ENCODE data around the gene HECW1.
"Not testable (repeated sequence)": the region's sequence is repeated elsewhere in the genome, so short reads cannot be mapped to it uniquely, and the experiment has no call there.

HECW1 gene

DNA sequence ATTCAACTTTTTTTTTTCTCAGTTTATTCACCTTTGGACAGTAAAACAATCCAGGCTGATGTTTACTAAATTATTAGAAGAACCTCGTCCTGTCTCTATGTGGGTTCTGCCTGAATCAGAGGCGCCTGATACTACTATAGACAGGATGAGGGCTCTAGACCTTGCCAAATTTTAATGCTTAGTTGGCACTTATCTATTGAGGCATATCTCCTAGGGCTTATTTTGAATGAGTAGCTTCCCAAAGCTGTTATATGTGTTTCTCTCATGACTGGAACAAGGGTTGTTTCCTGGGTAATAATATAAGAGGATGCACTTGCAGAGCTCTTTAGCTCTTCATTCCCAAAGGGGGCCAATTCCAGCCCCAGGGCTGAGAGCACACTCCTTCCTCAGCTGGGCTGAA is 23.6 kb downstream of the HECW1 start:
- Histone ChIP-seq H3K4me3 (ENCODE audit: low read length) (no peak overlapping the region), H3K9ac (ENCODE audit: low read length) (no peak overlapping the region), H3K9me3 (ENCODE audit: control insufficient read depth, low read depth, low read length) (no peaks in the 10 kb centered on the region), H3K4me1 (ENCODE audit: control insufficient read depth, low read depth, low read length) (peaks cover 61% of the 10 kb centered on the region), H3K27ac (ENCODE audit: low read length) (no peak overlapping the region), H3K27me3 (ENCODE audit: control insufficient read depth, insufficient read depth, low read length) (no peaks in the 10 kb centered on the region), H3K36me3 (ENCODE audit: control insufficient read depth, low read depth, low read length) (no peaks in the 10 kb centered on the region)

DNA sequence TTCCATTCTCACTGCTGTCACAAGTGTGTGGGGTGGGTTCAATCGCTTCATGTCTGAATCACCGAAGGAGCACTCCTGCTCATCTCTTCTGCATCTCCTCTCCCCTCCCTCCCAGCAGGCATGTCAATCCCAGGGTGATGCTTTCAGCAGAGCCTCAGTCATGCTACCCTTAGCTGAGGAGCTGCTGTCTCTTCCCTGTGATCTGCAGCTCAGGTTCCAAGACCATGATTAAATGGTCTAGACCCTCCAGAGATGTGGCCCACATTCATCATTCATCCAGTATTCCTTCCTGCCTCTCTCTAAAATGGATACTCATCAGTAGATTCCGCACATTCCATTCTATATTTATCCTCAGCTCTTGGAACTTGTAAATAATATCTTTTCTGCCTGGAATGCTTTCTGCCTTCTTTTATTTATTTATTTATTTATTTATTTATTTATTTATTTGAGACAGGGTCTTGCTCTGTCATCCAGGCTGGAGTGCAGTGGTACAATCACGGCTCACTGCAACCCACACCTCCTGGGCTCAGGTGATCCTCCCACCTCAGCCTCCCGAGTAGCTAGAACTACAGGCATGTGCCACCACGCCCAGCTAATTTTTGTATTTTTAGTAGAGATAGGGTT is 24.8 kb downstream of the HECW1 start:
- H3K36me3 ChIP-seq (ENCODE audit: control insufficient read depth, low read depth, low read length); H3K27me3 ChIP-seq (ENCODE audit: control insufficient read depth, insufficient read depth, low read length); H3K9ac ChIP-seq (ENCODE audit: low read length); H3K27ac ChIP-seq (ENCODE audit: low read length); H3K4me3 ChIP-seq (ENCODE audit: low read length); H3K9me3 ChIP-seq (ENCODE audit: control insufficient read depth, low read depth, low read length): not testable (repeated sequence)
- peaks cover 62% of the 10 kb centered on the region for H3K4me1 ChIP-seq (ENCODE audit: control insufficient read depth, low read depth, low read length)

DNA sequence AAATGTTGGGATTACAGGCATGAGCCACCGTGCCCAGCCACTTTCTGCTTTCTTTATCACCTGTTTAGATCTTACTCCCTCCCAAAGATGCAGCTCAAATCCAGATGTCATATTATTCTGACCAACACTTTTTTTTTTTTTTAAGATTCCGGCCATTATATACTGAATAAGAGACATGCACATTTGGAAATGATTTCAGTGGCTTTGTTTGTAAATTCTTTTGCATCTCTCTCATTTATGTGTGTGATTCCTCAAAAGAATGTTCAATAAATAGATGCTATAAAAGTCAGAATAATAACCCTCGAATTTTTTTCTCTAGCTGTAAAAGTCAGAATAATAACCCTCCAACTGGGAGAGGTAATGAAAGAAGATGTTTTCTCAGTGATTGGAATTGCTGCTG is 25.4 kb downstream of the HECW1 start:
- Histone ChIP-seq H3K9me3 (ENCODE audit: control insufficient read depth, low read depth, low read length) (no peaks in the 10 kb centered on the region), H3K36me3 (ENCODE audit: control insufficient read depth, low read depth, low read length) (no peaks in the 10 kb centered on the region), H3K9ac (ENCODE audit: low read length) (no peak overlapping the region), H3K27ac (ENCODE audit: low read length) (no peak overlapping the region), H3K4me1 (ENCODE audit: control insufficient read depth, low read depth, low read length) (peaks cover 56% of the 10 kb centered on the region), H3K27me3 (ENCODE audit: control insufficient read depth, insufficient read depth, low read length) (no peaks in the 10 kb centered on the region), H3K4me3 (ENCODE audit: low read length) (no peak overlapping the region)

DNA sequence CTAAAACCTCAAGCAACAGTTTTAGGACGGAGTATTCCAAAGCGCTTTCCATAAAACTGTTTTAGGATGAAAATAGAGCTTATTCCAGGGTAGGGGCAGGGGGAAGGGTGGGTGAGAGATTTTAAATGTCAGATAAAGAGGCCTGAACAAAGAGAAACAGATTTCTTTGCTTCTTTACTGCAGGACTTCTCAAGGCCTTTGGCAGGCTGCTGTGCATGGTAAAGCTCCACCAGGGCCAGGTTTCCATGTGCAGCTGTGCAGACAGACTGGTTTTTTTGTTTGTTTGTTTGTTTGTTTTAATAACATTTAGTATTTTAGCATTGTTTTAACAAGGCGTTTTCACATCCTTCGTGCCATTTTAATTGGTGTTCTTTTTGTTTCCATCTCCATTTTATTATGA is 26.3 kb downstream of the HECW1 start:
- Histone ChIP-seq H3K4me3 (ENCODE audit: low read length) (no peak overlapping the region), H3K9ac (ENCODE audit: low read length) (peak overlapping the region; percentile 0), H3K27me3 (ENCODE audit: control insufficient read depth, insufficient read depth, low read length) (no peaks in the 10 kb centered on the region), H3K4me1 (ENCODE audit: control insufficient read depth, low read depth, low read length) (peaks cover 56% of the 10 kb centered on the region), H3K27ac (ENCODE audit: low read length) (no peak overlapping the region), H3K9me3 (ENCODE audit: control insufficient read depth, low read depth, low read length) (no peaks in the 10 kb centered on the region), H3K36me3 (ENCODE audit: control insufficient read depth, low read depth, low read length) (no peaks in the 10 kb centered on the region)

DNA sequence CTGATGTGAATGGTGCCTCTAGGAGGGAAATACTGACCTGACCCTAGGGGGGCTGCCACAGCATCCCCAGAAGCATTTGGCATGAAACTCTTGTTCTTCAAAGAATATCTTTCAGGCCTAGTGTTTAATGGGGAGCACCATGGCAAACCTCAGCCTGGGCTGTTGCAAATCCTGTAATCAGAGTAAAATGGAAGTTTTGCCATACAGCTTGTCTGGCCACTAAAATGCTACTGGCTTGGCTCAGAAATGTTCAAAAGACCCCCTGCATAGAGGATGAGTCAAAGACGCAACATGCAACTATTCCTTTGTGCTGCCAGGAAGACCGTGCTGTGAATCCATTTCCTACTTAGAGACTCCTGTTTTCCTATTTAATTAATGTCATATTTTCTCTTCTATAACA is 26.7 kb downstream of the HECW1 start:
- Histone ChIP-seq H3K4me1 (ENCODE audit: control insufficient read depth, low read depth, low read length) (peaks cover 56% of the 10 kb centered on the region), H3K4me3 (ENCODE audit: low read length) (no peak overlapping the region), H3K27ac (ENCODE audit: low read length) (no peak overlapping the region), H3K36me3 (ENCODE audit: control insufficient read depth, low read depth, low read length) (no peaks in the 10 kb centered on the region), H3K9me3 (ENCODE audit: control insufficient read depth, low read depth, low read length) (no peaks in the 10 kb centered on the region), H3K9ac (ENCODE audit: low read length) (no peak overlapping the region), H3K27me3 (ENCODE audit: control insufficient read depth, insufficient read depth, low read length) (no peaks in the 10 kb centered on the region)

DNA sequence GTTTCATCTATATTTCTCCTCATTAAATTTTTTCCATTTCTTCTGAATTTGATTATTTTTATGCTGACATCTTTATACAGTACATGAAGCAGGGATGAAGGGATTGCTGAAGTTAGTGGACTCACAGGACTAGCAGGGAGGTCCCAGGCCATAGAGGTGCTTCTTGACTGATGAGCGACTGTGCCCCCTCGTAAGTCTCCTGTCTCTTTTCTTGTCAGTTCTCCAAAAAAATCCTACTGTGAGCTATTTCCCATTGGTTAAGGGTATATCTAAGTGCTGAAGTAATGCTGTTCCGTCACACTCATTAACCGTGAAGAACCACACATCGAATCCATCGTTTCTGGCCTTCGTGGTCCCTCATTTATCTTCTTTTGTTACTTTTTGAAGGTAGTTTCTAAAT is 27.7 kb downstream of the HECW1 start:
- H3K27me3 ChIP-seq (ENCODE audit: control insufficient read depth, insufficient read depth, low read length): no peaks in the 10 kb centered on the region
- H3K4me3 ChIP-seq (ENCODE audit: low read length): no peak overlapping the region
- no peak overlapping the region for H3K9ac ChIP-seq (ENCODE audit: low read length)
- H3K4me1 ChIP-seq (ENCODE audit: control insufficient read depth, low read depth, low read length): peaks cover 53% of the 10 kb centered on the region
- no peaks in the 10 kb centered on the region for H3K9me3 ChIP-seq (ENCODE audit: control insufficient read depth, low read depth, low read length)
- no peaks in the 10 kb centered on the region for H3K36me3 ChIP-seq (ENCODE audit: control insufficient read depth, low read depth, low read length)
- H3K27ac ChIP-seq (ENCODE audit: low read length): no peak overlapping the region

DNA sequence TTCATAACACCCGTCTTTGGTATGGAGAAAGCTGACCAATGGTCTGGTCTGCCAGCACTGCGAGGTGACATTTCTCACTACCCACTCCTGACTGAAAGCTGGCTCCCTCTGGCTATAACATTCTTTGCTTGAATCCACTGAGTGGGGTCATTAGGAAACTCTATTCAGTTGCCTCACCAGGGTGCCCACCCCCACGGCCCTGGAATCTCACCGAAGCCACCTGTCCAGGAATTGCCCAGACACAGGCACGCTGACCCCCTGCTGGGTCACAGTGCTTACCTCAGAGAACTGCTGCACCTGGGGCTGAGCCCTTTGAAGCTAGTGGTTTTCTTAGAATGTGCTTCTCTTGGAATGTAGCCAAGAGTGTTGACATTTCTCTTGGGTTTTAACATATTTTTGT is 28.6 kb downstream of the HECW1 start:
- no peak overlapping the region for H3K9ac ChIP-seq (ENCODE audit: low read length)
- no peak overlapping the region for H3K27ac ChIP-seq (ENCODE audit: low read length)

DNA sequence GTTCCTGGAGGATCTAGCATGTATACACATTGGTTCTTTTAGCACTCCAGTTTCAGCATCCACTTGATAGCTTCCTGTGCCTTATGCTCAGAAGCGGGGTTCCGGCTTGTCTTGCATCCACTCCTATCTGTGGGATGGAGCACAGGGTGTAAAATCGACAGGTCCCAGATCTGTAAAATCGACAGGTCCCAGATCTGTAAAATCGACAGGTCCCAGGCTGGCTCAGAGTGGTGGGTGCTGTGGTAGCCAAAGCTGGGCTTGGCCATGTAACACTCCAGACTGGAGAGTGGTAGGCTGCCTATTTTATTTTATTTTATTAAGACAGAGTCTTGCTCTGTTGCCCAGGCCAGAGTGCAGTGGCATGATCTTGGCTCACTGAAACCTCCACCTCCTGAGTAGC is 30.3 kb downstream of the HECW1 start:
- Histone ChIP-seq H3K4me1 (ENCODE audit: control insufficient read depth, low read depth, low read length) (peaks cover 34% of the 10 kb centered on the region), H3K36me3 (ENCODE audit: control insufficient read depth, low read depth, low read length) (no peaks in the 10 kb centered on the region), H3K9me3 (ENCODE audit: control insufficient read depth, low read depth, low read length) (no peaks in the 10 kb centered on the region), H3K27ac (ENCODE audit: low read length) (no peak overlapping the region), H3K27me3 (ENCODE audit: control insufficient read depth, insufficient read depth, low read length) (no peaks in the 10 kb centered on the region), H3K9ac (ENCODE audit: low read length) (no peak overlapping the region), H3K4me3 (ENCODE audit: low read length) (no peak overlapping the region)

More for the DNA sequence above, 28.6 kb downstream of the HECW1 start:
- no peaks in the 10 kb centered on the region for H3K36me3 ChIP-seq (ENCODE audit: control insufficient read depth, low read depth, low read length)
- peaks cover 44% of the 10 kb centered on the region for H3K4me1 ChIP-seq (ENCODE audit: control insufficient read depth, low read depth, low read length)
- H3K27me3 ChIP-seq (ENCODE audit: control insufficient read depth, insufficient read depth, low read length): no peaks in the 10 kb centered on the region
- no peaks in the 10 kb centered on the region for H3K9me3 ChIP-seq (ENCODE audit: control insufficient read depth, low read depth, low read length)
- no peak overlapping the region for H3K4me3 ChIP-seq (ENCODE audit: low read length)

DNA sequence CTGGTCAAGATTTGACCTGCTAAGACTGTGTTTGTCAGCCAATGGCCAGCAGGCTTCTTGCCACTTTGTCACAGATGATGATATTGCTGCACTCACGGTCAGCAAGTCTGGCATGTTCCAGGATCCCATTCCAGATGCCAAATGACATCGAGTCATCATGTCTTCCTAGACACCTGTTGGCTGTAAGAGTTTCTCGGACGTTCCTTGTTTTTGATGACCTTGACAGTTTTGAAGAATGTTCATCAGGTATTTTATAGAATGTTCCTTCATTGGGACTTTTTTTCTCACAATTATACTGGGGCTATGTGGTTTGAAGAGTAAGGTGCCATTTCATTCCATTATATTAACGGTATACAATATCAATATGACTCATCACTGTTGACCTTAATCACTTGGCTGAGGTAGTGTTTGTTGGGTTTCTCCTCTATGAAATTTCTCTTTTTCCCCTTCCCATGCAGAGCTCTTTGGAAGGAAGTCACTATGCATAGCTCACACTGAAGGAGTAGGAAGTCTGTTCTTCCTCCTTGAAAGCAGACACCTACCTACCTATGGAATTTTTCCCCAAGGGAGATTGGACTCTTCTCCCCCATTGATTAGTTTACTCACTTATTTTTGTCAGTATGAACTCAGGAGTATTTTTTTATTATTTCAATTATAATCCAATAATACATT is 31.6 kb downstream of the HECW1 start:
- no peak overlapping the region for H3K4me3 ChIP-seq (ENCODE audit: low read length)
- H3K4me1 ChIP-seq (ENCODE audit: control insufficient read depth, low read depth, low read length): peaks cover 21% of the 10 kb centered on the region
- no peaks in the 10 kb centered on the region for H3K36me3 ChIP-seq (ENCODE audit: control insufficient read depth, low read depth, low read length)
- H3K9ac ChIP-seq (ENCODE audit: low read length): no peak overlapping the region
- H3K27ac ChIP-seq (ENCODE audit: low read length): no peak overlapping the region
- H3K9me3 ChIP-seq (ENCODE audit: control insufficient read depth, low read depth, low read length): no peaks in the 10 kb centered on the region
- no peaks in the 10 kb centered on the region for H3K27me3 ChIP-seq (ENCODE audit: control insufficient read depth, insufficient read depth, low read length)

DNA sequence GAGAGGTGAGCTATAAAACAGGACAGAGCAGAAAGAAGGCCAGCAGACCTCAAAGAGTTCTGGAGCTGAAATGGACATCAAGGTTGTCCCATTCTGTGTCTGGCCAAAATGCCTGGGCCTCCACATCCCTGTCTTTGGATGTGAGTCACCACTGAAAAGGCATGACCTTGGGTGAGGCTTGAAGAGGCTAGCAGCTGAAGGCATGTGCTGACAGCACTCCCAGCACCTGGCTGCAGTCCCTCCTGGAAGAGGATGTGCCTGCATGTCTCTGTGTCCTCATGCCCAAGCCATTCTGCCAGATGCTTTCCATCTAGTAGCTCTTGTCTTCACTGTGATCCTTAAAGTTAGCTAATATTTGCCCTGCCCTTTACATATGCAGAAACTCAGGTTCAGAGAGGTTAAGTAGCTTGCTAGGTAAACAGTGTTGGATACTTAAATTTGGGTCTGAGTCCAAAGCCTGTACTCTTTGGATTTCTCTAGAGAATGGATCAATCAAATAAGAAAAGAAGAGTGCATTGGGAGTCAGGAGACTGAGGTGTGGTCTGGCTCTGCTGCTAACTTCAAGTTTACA is 35.8 kb downstream of the HECW1 start:
- Histone ChIP-seq H3K9ac (ENCODE audit: low read length) (no peak overlapping the region), H3K27me3 (ENCODE audit: control insufficient read depth, insufficient read depth, low read length) (no peaks in the 10 kb centered on the region), H3K36me3 (ENCODE audit: control insufficient read depth, low read depth, low read length) (no peaks in the 10 kb centered on the region), H3K4me3 (ENCODE audit: low read length) (no peak overlapping the region), H3K9me3 (ENCODE audit: control insufficient read depth, low read depth, low read length) (no peaks in the 10 kb centered on the region), H3K27ac (ENCODE audit: low read length) (no peak overlapping the region), H3K4me1 (ENCODE audit: control insufficient read depth, low read depth, low read length) (no peaks in the 10 kb centered on the region)

DNA sequence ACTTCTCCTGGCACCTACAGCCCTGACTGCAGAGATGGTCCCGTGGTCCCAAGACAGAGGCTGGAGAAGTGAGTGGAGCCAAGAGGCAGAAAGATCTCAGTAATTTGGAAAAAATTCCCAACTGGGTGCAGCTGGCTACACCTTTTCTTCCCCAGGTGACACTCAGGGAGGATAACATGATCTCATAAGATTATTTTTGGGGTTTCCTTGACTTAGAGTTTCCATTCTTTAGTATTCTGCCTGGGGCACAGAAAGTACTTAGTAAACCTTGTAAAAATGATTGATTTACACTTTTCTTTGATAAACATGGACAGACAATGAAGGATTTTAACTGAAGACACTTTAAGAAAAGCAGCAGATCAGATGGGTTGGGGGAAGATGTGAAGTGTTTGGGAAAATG is 38.6 kb downstream of the HECW1 start:
- no peak overlapping the region for H3K4me3 ChIP-seq (ENCODE audit: low read length)
- H3K27me3 ChIP-seq (ENCODE audit: control insufficient read depth, insufficient read depth, low read length): no peaks in the 10 kb centered on the region
- no peaks in the 10 kb centered on the region for H3K36me3 ChIP-seq (ENCODE audit: control insufficient read depth, low read depth, low read length)
- H3K9ac ChIP-seq (ENCODE audit: low read length): no peak overlapping the region
- H3K9me3 ChIP-seq (ENCODE audit: control insufficient read depth, low read depth, low read length): no peaks in the 10 kb centered on the region
- H3K4me1 ChIP-seq (ENCODE audit: control insufficient read depth, low read depth, low read length): no peaks in the 10 kb centered on the region
- H3K27ac ChIP-seq (ENCODE audit: low read length): no peak overlapping the region

DNA sequence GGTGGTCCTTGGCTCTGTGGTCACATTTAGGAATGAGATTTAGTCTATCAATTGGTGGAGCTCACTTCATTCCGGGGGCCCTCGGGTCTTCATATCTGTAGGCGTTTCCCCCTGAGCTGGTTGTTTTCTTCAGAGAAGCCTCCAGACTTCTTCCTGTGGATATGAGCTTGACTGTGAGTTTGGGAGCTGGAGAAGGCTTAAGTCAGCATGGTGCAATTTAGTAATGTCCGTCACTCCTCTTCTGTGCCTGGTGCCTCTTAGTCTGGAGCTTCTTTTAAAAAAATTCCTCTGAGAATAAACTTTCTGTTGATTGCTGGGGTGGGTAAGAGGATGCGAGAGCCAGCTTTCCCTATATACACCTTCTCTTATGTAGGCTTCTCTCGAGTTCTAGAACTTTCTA is 40.2 kb downstream of the HECW1 start:
- Histone ChIP-seq H3K27ac (ENCODE audit: low read length) (no peak overlapping the region), H3K36me3 (ENCODE audit: control insufficient read depth, low read depth, low read length) (no peaks in the 10 kb centered on the region), H3K9ac (ENCODE audit: low read length) (no peak overlapping the region), H3K4me3 (ENCODE audit: low read length) (no peak overlapping the region), H3K9me3 (ENCODE audit: control insufficient read depth, low read depth, low read length) (no peaks in the 10 kb centered on the region), H3K4me1 (ENCODE audit: control insufficient read depth, low read depth, low read length) (no peaks in the 10 kb centered on the region), H3K27me3 (ENCODE audit: control insufficient read depth, insufficient read depth, low read length) (no peaks in the 10 kb centered on the region)

Measured in iPS-18a (cell line).